Endothelial cell of umbilical vein (primary cell): ENCODE data around the gene NFX1.

Experiments used
- EZH2 ChIP-seq: IDR thresholded peaks from 2 replicates; pipeline ENCODE4 v1.6.1; 2012; ENCODE audit warnings: borderline replicate concordance, low read depth, mild to moderate bottlenecking, moderate library complexity, low read length, inconsistent platforms; ENCODE audit not compliant: severe bottlenecking
- JUN ChIP-seq: IDR thresholded peaks from 2 replicates; pipeline ENCODE4 v1.6.1; 2011; ENCODE audit warnings: borderline replicate concordance, low read depth; ENCODE audit not compliant: insufficient read length, insufficient read depth
- POLR2A ChIP-seq: IDR thresholded peaks from 2 replicates; pipeline ENCODE4 v1.6.1; 2012; ENCODE audit warnings: low read depth, mild to moderate bottlenecking, control low read depth, low read length
- TF ChIP-seq, protein P1 (sequence below): IDR thresholded peaks from 2 replicates; pipeline ENCODE4 v1.6.1; 2011; ENCODE audit not compliant: insufficient read depth, insufficient read length
- TF ChIP-seq, protein P2 (sequence below), 2 donors: IDR thresholded peaks; 1 replicate in 1 of 2; 2 replicates in 1 of 2; pipeline ENCODE4 v1.5.1; 2011; ENCODE audit warnings: low read length in 2 of 2, mild to moderate bottlenecking in 2 of 2, moderate library complexity in 2 of 2, control low read depth in 1 of 2, inconsistent platforms in 1 of 2, low read depth in 1 of 2; ENCODE audit not compliant: insufficient read depth in 1 of 2; ENCODE audit errors: extremely low read depth in 1 of 2

GRCh38 chr9:33419708-33420303 lies 129.5 kb downstream of the NFX1 start:
- TF ChIP-seq, protein P1, sequence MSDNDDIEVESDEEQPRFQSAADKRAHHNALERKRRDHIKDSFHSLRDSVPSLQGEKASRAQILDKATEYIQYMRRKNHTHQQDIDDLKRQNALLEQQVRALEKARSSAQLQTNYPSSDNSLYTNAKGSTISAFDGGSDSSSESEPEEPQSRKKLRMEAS = no peak
- TF ChIP-seq EZH2 (no peak), JUN (no peak), POLR2A (no peak)
- TF ChIP-seq, protein P2, sequence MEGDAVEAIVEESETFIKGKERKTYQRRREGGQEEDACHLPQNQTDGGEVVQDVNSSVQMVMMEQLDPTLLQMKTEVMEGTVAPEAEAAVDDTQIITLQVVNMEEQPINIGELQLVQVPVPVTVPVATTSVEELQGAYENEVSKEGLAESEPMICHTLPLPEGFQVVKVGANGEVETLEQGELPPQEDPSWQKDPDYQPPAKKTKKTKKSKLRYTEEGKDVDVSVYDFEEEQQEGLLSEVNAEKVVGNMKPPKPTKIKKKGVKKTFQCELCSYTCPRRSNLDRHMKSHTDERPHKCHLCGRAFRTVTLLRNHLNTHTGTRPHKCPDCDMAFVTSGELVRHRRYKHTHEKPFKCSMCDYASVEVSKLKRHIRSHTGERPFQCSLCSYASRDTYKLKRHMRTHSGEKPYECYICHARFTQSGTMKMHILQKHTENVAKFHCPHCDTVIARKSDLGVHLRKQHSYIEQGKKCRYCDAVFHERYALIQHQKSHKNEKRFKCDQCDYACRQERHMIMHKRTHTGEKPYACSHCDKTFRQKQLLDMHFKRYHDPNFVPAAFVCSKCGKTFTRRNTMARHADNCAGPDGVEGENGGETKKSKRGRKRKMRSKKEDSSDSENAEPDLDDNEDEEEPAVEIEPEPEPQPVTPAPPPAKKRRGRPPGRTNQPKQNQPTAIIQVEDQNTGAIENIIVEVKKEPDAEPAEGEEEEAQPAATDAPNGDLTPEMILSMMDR (IDR thresholded peaks at IDR 0.05; ENCODE audit: extremely low read depth in 1 of 2, insufficient read depth in 1 of 2, low read depth in 1 of 2, low read length in 2 of 2) = no peak
